ENCODE measurements around the gene CCP110. TPM values are rescaled to one million over a fixed set of nuclear protein-coding genes. Genes with fewer than 3 reads are reported as not detected.

The CCP110 gene
- total and polyA plus RNA-seq, 12 donors: 3.0 to 14.0 (median 9.9) TPM

DNA sequence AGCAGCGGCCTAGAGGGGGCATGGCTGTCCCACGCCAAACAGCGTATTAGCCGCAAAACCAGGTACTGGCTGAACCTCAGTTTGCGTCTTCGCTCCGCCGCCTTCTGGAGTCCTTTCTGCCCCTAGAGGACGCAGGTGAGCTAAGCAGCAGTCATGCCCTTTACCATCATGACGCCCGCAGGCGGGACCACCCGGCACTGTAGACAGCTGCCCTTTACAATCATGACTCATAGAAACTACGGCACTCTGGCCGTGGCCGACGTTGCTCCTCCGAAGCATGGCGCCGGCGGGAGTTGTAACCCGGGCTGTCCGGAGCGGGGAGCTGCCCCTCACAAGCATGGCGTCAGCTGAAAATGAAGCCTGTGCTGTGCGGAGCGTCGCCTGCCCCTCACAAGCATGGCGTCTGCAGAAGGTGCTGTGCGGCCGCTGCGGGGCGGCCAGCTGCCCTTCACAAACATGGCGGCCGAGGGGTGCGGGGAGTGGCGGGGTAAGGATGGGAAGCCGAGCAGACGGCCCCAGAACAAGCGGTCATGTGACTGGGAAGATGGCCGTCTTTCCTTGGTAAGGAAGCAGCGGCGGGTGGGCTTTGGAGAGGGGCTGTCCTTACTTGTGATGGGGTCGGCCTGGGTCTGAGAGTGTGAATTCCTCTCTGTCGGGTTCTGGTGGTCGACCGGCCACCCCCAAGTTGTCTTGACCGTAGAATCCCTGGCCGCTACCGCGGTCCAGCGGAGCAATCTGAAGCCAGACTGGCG, 31.6 kb downstream of the CCP110 start, which contains the start of gene VPS35L:
TSS of gene VPS35L (plus strand) at position 518 of the 752 bp plus-strand sequence. CDS start at position 545, 27 bp downstream.
- H3K27ac ChIP-seq: peak within 1 kb of the TSS; percentile 81 to 95 (median 90)
- intact Hi-C loops (cut with DNase I): no loop called here

DNA sequence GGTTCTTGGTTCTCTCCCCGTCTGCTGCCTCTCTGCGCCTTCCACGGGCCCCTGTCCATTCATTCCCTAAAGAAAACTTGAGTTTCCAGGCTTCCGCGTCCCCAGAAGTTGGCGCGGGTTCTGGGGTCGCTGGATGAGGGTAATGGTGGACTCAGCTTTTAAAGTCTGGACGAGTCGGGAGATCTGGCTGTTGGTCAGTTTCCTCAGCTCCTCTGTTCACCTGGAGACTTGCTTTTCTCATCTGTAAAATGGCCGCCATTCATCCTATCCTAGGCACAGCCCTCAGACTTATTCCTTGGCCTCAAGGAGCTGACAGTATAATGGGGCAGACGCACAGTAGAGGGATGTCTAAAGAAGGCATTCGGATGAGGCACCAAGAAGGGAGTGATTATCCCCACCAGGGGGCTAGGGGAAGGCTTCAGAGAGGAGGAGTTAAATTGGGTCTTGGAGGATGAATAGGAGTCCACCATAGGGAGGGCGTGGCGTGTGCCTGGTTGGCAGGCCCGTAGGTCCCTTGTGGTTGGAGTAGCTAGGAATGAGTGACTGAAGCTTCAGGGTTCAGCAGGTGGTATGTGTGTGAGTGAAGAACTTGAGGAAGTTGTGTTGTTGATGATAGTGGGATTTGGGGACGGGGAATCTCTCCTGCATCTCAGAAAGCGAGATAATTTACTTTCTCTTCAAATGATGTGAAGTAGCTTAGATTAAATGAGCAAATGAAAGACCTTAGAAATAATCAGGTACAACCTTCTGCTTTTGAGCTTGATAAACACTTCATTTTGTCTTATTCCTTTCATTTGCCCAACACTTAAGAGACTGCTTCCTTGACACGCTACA, 32.4 kb downstream of the CCP110 start:
- peak in 2 of 7 donors; percentile 19 to 28 for DNase-seq
- TF ChIP-seq POLR2A (IDR thresholded peaks at IDR 0.05): no peak
- TF ChIP-seq, protein P1, sequence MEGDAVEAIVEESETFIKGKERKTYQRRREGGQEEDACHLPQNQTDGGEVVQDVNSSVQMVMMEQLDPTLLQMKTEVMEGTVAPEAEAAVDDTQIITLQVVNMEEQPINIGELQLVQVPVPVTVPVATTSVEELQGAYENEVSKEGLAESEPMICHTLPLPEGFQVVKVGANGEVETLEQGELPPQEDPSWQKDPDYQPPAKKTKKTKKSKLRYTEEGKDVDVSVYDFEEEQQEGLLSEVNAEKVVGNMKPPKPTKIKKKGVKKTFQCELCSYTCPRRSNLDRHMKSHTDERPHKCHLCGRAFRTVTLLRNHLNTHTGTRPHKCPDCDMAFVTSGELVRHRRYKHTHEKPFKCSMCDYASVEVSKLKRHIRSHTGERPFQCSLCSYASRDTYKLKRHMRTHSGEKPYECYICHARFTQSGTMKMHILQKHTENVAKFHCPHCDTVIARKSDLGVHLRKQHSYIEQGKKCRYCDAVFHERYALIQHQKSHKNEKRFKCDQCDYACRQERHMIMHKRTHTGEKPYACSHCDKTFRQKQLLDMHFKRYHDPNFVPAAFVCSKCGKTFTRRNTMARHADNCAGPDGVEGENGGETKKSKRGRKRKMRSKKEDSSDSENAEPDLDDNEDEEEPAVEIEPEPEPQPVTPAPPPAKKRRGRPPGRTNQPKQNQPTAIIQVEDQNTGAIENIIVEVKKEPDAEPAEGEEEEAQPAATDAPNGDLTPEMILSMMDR (IDR thresholded peaks at IDR 0.05): no peak
- no peaks in the 10 kb centered on the region for H3K27me3 ChIP-seq
- intact Hi-C loops (cut with DNase I): no loop called here
- H3K36me3 ChIP-seq (replicated peaks in 1 of 2): no peaks in the 10 kb centered on the region
- H3K9me3 ChIP-seq (replicated peaks in 1 of 3): no peaks in the 10 kb centered on the region
- WGBS, 4 donors: 31 to 34% (median 32%) methylated on average over 19 of the region's 19 CpGs
- H3K27ac ChIP-seq: peak overlapping the region in 4 of 5 donors; percentile 73 to 95 (median 90)
- H3K4me3 ChIP-seq: peak overlapping the region; percentile 64 to 90 (median 80)
- H3K4me1 ChIP-seq (replicated peaks in 1 of 2): peaks cover 4 to 7% of the 10 kb centered on the region in 2 donors

More for the DNA sequence above, 31.6 kb downstream of the CCP110 start, which contains the start of gene VPS35L:
- Histone ChIP-seq H3K4me1 (replicated peaks in 1 of 2) (peaks cover 4 to 7% of the 10 kb centered on the region in 2 donors), H3K4me3 (peak within 1 kb of the TSS; percentile 64 to 90 (median 80)), H3K27me3 (no peaks in the 10 kb centered on the region), H3K9me3 (replicated peaks in 1 of 3) (no peaks in the 10 kb centered on the region), H3K36me3 (replicated peaks in 1 of 2) (peaks cover 0 to 5% of the 10 kb centered on the region in 2 donors)
- peak; percentile 98 to 99 (median 98) for DNase-seq
- WGBS, 4 donors: 0 to 1% (median 1%) methylated on average over 23 to 53 of the region's 53 CpGs
- TF ChIP-seq, protein P1 (IDR thresholded peaks at IDR 0.05): peak in 5 of 6 experiments; percentile 66 to 76 (median 69)
- TF ChIP-seq POLR2A (IDR thresholded peaks at IDR 0.05): peak in 1 of 2 donors; percentile 66

DNA sequence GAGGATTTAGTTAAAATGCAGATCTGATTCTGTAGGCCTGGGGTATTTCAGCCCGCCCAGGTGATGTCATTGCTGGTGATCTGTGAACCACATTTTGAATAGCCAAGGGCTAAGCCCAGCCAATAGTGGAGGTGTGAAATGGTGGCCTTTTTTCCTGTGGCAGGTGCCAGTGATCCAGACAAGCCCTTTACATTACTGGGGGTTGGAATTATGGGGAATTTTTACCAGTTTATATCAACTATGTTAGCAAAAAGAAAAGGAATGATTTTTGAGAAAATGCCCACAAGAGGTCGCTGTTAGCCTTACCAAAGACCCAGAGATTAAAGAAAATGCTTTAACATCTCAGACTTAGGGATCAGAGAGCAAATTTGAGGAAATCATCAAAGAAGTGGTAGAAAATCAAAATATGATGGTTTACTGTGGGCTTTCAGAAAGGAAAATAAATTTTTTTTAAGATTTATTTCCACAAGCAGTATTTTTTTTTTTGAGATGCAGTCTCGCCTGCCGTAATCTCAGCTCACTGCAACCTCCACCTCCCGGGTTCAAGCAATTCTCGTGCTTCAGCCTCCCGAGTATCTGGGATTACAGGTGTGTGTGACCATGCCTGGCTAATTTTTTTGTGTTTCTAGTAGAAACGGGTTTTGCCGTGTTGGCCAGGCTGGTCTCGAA, 35.6 kb downstream of the CCP110 start:
- TF ChIP-seq, protein P1 (IDR thresholded peaks at IDR 0.05): peak; percentile 41 to 68 (median 56)
- no peak for TF ChIP-seq POLR2A (IDR thresholded peaks at IDR 0.05)
- no peaks in the 10 kb centered on the region for H3K36me3 ChIP-seq (replicated peaks in 1 of 2)
- H3K4me3 ChIP-seq: no peak overlapping the region
- H3K27me3 ChIP-seq: no peaks in the 10 kb centered on the region
- H3K27ac ChIP-seq: no peak overlapping the region
- DNase-seq: peak in 1 of 7 donors; percentile 23
- no peaks in the 10 kb centered on the region for H3K9me3 ChIP-seq (replicated peaks in 1 of 3)
- H3K4me1 ChIP-seq (replicated peaks in 1 of 2): peaks cover 4 to 7% of the 10 kb centered on the region in 2 donors
- intact Hi-C loops (cut with DNase I): no loop called here
- 71 to 78% (median 73%) methylated on average over 10 of the region's 10 CpGs for WGBS, 4 donors
